ENCODE results near the gene PDLIM1.

The PDLIM1 gene

DNA sequence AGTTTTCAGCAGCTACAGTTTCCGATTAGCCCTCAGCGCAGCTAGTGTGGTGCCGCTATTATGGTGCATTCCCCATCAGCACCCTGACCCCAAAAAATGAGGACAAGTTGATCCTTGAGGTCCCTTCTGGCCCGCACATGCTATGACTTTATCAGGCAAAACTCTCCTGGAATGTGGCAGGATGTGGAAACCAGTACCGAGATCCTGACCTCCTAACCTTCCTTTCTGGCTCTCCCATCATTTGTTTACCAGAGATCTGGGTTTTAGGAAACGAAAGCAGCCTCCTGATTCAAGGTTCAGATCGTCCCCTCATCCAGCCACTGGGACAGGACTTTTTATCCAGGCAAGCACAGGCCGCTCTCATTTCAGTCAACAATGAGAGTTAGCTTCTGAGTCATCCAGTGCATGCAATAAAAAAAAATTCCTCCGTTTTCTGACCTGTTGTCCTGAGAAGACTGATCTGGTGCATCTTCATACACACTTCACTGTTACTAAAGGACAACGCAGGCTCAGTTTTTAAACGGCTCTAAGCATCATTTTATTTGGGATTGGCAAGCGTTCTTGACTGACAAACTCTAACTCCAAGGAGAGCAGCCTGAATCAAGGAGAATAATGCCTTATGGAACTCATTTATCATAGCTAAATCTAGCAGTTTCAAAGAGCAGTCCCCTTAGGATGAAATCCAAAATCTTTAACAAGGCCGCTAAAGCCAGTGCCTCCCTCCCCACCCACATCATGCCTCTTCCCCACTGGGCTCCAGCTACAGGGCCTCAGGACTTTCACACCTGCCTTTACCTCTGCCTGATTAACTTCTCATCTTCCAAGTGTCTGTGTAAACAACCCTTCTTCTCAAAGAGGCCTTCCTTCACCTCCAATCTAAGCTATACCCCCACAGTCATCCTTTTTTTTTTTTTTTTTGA lies 17.1 kb downstream of the PDLIM1 start:
- H3K27me3 ChIP-seq (ENCODE audit: insufficient read depth, low read length, poor library complexity): no peaks in the 10 kb centered on the region
- no peak overlapping the region for H3K18ac ChIP-seq (ENCODE audit: low read length)
- no peak overlapping the region for H3K23ac ChIP-seq (ENCODE audit: low read length)
- no peak overlapping the region for H4K8ac ChIP-seq (ENCODE audit: low read depth, low read length)
- no peak overlapping the region for H3K4me2 ChIP-seq (ENCODE audit: low read length)
- no peak overlapping the region for H3K9ac ChIP-seq (ENCODE audit: low read length)
- peak; percentile 62 for DNase-seq
- no peak overlapping the region for H4K5ac ChIP-seq (ENCODE audit: low read length)
- H3K36me3 ChIP-seq (ENCODE audit: control insufficient read depth, insufficient read depth, low read length): no peaks in the 10 kb centered on the region
- H3K4me1 ChIP-seq (ENCODE audit: control insufficient read depth, low read depth, low read length): peaks cover 29% of the 10 kb centered on the region
- H2BK5ac ChIP-seq (ENCODE audit: low read length): no peak overlapping the region
- H2AK5ac ChIP-seq (ENCODE audit: low read length): no peak overlapping the region
- H3K4ac ChIP-seq (ENCODE audit: low read depth, low read length): no peak overlapping the region
- H3K56ac ChIP-seq (ENCODE audit: low read length): peak overlapping the region; percentile 59
- H2BK15ac ChIP-seq (replicated peaks; ENCODE audit: low read depth): no peak overlapping the region
- no peak overlapping the region for H3K27ac ChIP-seq (ENCODE audit: low read depth, low read length)
- H2BK120ac ChIP-seq (ENCODE audit: low read depth, low read length): no peak overlapping the region
- no peak overlapping the region for H3K4me3 ChIP-seq (ENCODE audit: low read length)
- H3K79me2 ChIP-seq (ENCODE audit: control insufficient read depth, insufficient read depth, low read length): peaks cover 50% of the 10 kb centered on the region
- WGBS (ENCODE audit: extremely low coverage, insufficient coverage, low lambda C conversion rate): no CpG with 5 or more reads among the region's 13 CpGs
- peaks cover 25% of the 10 kb centered on the region for H3K79me1 ChIP-seq (ENCODE audit: low read length)

- Histone ChIP-seq H3K18ac (ENCODE audit: low read length) (no peak overlapping the region), H3K56ac (ENCODE audit: low read length) (peak overlapping the region; percentile 44), H3K36me3 (ENCODE audit: control insufficient read depth, insufficient read depth, low read length) (no peaks in the 10 kb centered on the region), H4K5ac (ENCODE audit: low read length) (no peak overlapping the region), H3K79me1 (ENCODE audit: low read length) (peaks cover 9% of the 10 kb centered on the region), H2BK15ac (replicated peaks; ENCODE audit: low read depth) (no peak overlapping the region), H3K4me3 (ENCODE audit: low read length) (no peak overlapping the region), H3K27me3 (ENCODE audit: insufficient read depth, low read length, poor library complexity) (no peaks in the 10 kb centered on the region), H3K4me2 (ENCODE audit: low read length) (no peak overlapping the region), H2AK5ac (ENCODE audit: low read length) (no peak overlapping the region), H3K23ac (ENCODE audit: low read length) (peak overlapping the region; percentile 33), H2BK5ac (ENCODE audit: low read length) (peak overlapping the region; percentile 53), H3K4me1 (ENCODE audit: control insufficient read depth, low read depth, low read length) (peaks cover 22% of the 10 kb centered on the region), H3K27ac (ENCODE audit: low read depth, low read length) (no peak overlapping the region), H3K9ac (ENCODE audit: low read length) (peak overlapping the region; percentile 14), H3K79me2 (ENCODE audit: control insufficient read depth, insufficient read depth, low read length) (peaks cover 8% of the 10 kb centered on the region), H2BK120ac (ENCODE audit: low read depth, low read length) (no peak overlapping the region), H3K4ac (ENCODE audit: low read depth, low read length) (no peak overlapping the region), H4K8ac (ENCODE audit: low read depth, low read length) (no peak overlapping the region)
- peak; percentile 95 for DNase-seq
- no CpG with 5 or more reads among the region's 12 CpGs for WGBS (ENCODE audit: extremely low coverage, insufficient coverage, low lambda C conversion rate)
Observed at GRCh38 chr10:95268438-95268837, 22.4 kb downstream of the PDLIM1 start.

DNA sequence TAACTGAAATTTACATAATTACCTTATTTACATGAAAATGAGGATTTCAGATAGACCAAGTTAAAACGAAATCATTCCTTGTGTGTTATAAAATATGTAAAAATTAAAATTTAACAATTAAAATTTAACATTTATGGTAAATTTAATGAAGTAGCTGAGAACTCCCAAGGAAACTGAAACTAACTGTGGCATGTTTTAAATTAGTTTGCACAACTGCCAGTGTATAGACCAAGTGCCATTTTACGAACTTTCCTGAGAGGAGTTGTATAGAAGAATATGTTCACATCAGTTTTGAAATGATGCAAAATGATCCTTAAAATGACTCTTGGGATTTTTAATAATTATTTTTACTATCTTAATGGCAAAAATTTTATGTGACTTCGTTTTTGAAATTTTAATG lies 23.6 kb downstream of the PDLIM1 start:
- H3K18ac ChIP-seq (ENCODE audit: low read length): no peak overlapping the region
- no peak overlapping the region for H3K56ac ChIP-seq (ENCODE audit: low read length)
- no peak overlapping the region for H2BK120ac ChIP-seq (ENCODE audit: low read depth, low read length)
- no peak overlapping the region for H3K4me2 ChIP-seq (ENCODE audit: low read length)
- no peak overlapping the region for H4K8ac ChIP-seq (ENCODE audit: low read depth, low read length)
- no peak overlapping the region for H2BK15ac ChIP-seq (replicated peaks; ENCODE audit: low read depth)
- no peak overlapping the region for H2BK5ac ChIP-seq (ENCODE audit: low read length)
- no peak overlapping the region for H3K4me3 ChIP-seq (ENCODE audit: low read length)
- no peak overlapping the region for H3K27ac ChIP-seq (ENCODE audit: low read depth, low read length)
- no peak overlapping the region for H4K5ac ChIP-seq (ENCODE audit: low read length)
- WGBS (ENCODE audit: extremely low coverage, insufficient coverage, low lambda C conversion rate): 100% methylated on average over 1 of the region's 3 CpGs
- H3K27me3 ChIP-seq (ENCODE audit: insufficient read depth, low read length, poor library complexity): no peaks in the 10 kb centered on the region
- no peak overlapping the region for H3K4ac ChIP-seq (ENCODE audit: low read depth, low read length)
- H2AK5ac ChIP-seq (ENCODE audit: low read length): no peak overlapping the region
- no peak overlapping the region for H3K9ac ChIP-seq (ENCODE audit: low read length)
- peaks cover 5% of the 10 kb centered on the region for H3K79me1 ChIP-seq (ENCODE audit: low read length)
- H3K23ac ChIP-seq (ENCODE audit: low read length): no peak overlapping the region
- peaks cover 2% of the 10 kb centered on the region for H3K36me3 ChIP-seq (ENCODE audit: control insufficient read depth, insufficient read depth, low read length)
- no peak for DNase-seq
- H3K4me1 ChIP-seq (ENCODE audit: control insufficient read depth, low read depth, low read length): peaks cover 20% of the 10 kb centered on the region
- H3K79me2 ChIP-seq (ENCODE audit: control insufficient read depth, insufficient read depth, low read length): peaks cover 3% of the 10 kb centered on the region

DNA sequence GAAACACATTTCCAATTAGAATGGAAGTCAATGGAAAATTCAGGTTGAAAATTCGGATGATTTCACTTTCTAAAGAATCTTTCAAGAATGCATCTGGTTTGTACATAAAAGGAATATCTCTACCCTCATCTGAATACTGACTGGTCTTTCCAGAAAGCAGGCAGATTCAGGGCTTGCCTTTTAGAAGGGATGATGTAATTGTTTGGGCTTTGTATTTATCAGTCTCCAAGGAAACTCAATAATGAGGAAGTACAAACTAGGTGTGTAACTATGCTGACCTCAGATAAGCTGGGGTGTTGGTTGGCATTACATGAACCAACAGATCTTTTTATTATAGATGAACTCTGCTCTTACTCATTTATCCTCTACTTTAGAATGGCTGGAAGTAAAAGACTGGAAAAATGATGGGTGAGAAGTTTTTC lies 24.1 kb downstream of the PDLIM1 start:
- Histone ChIP-seq H3K4me1 (ENCODE audit: control insufficient read depth, low read depth, low read length) (peaks cover 20% of the 10 kb centered on the region), H3K4me2 (ENCODE audit: low read length) (no peak overlapping the region), H3K79me1 (ENCODE audit: low read length) (peaks cover 5% of the 10 kb centered on the region), H4K5ac (ENCODE audit: low read length) (no peak overlapping the region), H2AK5ac (ENCODE audit: low read length) (no peak overlapping the region), H3K4me3 (ENCODE audit: low read length) (no peak overlapping the region), H3K27ac (ENCODE audit: low read depth, low read length) (peak overlapping the region; percentile 54), H3K27me3 (ENCODE audit: insufficient read depth, low read length, poor library complexity) (no peaks in the 10 kb centered on the region), H2BK5ac (ENCODE audit: low read length) (no peak overlapping the region), H2BK120ac (ENCODE audit: low read depth, low read length) (no peak overlapping the region), H3K18ac (ENCODE audit: low read length) (no peak overlapping the region), H3K36me3 (ENCODE audit: control insufficient read depth, insufficient read depth, low read length) (peaks cover 2% of the 10 kb centered on the region), H3K56ac (ENCODE audit: low read length) (peak overlapping the region; percentile 30), H4K8ac (ENCODE audit: low read depth, low read length) (no peak overlapping the region), H2BK15ac (replicated peaks; ENCODE audit: low read depth) (no peak overlapping the region), H3K9ac (ENCODE audit: low read length) (no peak overlapping the region), H3K23ac (ENCODE audit: low read length) (no peak overlapping the region), H3K4ac (ENCODE audit: low read depth, low read length) (no peak overlapping the region), H3K79me2 (ENCODE audit: control insufficient read depth, insufficient read depth, low read length) (peaks cover 3% of the 10 kb centered on the region)
- peak; percentile 99 for DNase-seq
- no CpG with 5 or more reads among the region's 1 CpG for WGBS (ENCODE audit: extremely low coverage, insufficient coverage, low lambda C conversion rate)

DNA sequence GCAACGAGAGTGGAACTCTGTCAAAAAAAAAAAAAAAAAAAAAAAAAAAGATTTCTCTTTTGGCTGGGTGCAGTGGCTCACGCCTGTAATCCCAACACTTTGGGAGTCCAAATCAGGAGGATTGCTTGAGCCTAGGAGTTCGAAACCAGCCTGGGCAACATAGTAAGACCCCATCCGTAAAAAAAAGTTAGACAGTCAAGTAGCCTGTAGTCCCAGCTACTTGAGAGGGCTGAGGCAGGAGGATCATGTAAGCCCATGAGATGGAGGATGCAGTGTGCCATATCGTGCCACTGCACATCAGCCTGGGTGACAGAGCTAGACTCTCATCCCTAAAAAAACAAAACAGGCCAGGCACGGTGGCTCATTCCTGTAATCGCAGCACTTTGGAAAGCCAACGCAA lies 25.2 kb downstream of the PDLIM1 start:
- no peak for DNase-seq
- H3K27ac ChIP-seq (ENCODE audit: low read depth, low read length): peak overlapping the region; percentile 86
- peak overlapping the region; percentile 45 for H3K56ac ChIP-seq (ENCODE audit: low read length)
- peak overlapping the region; percentile 85 for H2AK5ac ChIP-seq (ENCODE audit: low read length)
- no peak overlapping the region for H4K5ac ChIP-seq (ENCODE audit: low read length)
- H2BK5ac ChIP-seq (ENCODE audit: low read length): peak overlapping the region; percentile 61
- peaks cover 28% of the 10 kb centered on the region for H3K4me1 ChIP-seq (ENCODE audit: control insufficient read depth, low read depth, low read length)
- H3K23ac ChIP-seq (ENCODE audit: low read length): no peak overlapping the region
- no peak overlapping the region for H2BK15ac ChIP-seq (replicated peaks; ENCODE audit: low read depth)
- H3K27me3 ChIP-seq (ENCODE audit: insufficient read depth, low read length, poor library complexity): no peaks in the 10 kb centered on the region
- peaks cover 3% of the 10 kb centered on the region for H3K79me1 ChIP-seq (ENCODE audit: low read length)
- H3K4me3 ChIP-seq (ENCODE audit: low read length): no peak overlapping the region
- no peak overlapping the region for H3K18ac ChIP-seq (ENCODE audit: low read length)
- H4K8ac ChIP-seq (ENCODE audit: low read depth, low read length): no peak overlapping the region
- no peak overlapping the region for H2BK120ac ChIP-seq (ENCODE audit: low read depth, low read length)
- H3K9ac ChIP-seq (ENCODE audit: low read length): no peak overlapping the region
- no peaks in the 10 kb centered on the region for H3K79me2 ChIP-seq (ENCODE audit: control insufficient read depth, insufficient read depth, low read length)
- H3K4me2 ChIP-seq (ENCODE audit: low read length): no peak overlapping the region
- WGBS (ENCODE audit: extremely low coverage, insufficient coverage, low lambda C conversion rate): no CpG with 5 or more reads among the region's 8 CpGs
- H3K4ac ChIP-seq (ENCODE audit: low read depth, low read length): no peak overlapping the region
- H3K36me3 ChIP-seq (ENCODE audit: control insufficient read depth, insufficient read depth, low read length): peaks cover 2% of the 10 kb centered on the region
